HPDE6-E6E7 (cell line): ENCODE results near the gene PRKAG2.
A peak's percentile ranks its signal among the peaks of the same experiment; 100 is the strongest.
"Not testable (repeated sequence)": the region's sequence is repeated elsewhere in the genome, so short reads cannot be mapped to it uniquely, and the experiment has no call there.

Experiments used
- DNase-seq: peaks from one replicate; pipeline ENCODE4 v3.0.0; 2011; ENCODE audit warnings: missing footprints; ENCODE audit errors: extremely low spot score

The PRKAG2 gene

DNA sequence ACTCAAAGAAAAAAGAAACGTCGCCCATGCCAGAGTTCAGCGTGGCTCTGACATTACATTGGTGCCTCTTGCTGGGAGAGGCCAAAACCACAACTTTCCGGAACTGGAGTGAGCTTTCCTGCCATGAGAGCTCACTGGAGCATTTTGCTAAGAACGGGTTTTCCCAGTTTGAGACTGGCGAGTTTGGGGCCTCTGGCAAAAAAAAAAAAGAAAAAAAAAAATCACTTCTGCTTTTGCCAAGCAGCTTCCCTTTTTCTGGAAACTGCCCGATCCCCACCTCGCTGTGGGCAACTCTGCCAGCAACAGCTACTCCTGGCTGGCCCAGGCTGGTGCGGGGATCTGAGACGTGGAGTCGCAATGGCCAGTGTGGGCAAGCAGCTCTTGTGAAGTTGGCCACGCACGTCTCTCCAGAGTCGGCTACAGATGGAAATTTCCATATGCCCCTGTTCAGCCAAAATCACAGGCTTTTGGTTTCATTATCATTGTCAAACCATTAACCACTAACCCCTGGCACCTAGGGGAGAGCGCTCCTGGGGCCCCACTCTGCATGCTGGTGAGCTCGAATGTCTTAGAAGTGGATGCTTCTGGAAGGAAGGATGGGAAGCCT, 25.7 kb downstream of the PRKAG2 start:
- peak; percentile 47 for DNase-seq

DNA sequence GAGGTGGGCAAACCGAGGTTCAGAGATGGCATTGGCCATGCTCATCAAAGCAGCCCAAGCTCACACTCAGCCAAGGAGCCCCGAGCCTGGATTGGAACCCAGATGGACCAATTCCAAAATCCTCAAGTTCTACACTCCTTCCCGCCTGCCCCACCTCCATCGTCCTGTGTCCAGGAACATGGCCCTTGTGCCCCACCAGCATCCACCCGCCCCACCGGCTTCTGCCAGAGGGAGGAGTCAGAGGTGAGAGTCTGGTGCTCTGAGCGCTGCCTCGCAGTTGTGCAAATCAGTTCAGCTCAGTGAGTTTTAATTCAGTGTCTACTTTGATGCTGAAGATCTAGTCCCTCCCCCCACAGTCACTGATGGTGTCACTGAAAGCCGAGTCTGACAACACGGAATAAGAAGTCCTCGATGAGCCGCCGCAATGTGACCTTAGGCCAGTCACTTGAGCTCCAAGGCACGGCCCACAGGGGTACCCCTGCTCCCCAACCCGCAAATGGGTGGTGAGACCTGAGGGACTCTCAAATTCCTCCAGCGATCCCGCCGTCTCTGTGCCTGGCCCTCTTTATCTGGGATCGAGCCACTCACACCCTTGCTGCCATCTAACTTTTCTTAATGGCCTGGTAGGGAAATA, 26.3 kb downstream of the PRKAG2 start:
- no peak for DNase-seq

DNA sequence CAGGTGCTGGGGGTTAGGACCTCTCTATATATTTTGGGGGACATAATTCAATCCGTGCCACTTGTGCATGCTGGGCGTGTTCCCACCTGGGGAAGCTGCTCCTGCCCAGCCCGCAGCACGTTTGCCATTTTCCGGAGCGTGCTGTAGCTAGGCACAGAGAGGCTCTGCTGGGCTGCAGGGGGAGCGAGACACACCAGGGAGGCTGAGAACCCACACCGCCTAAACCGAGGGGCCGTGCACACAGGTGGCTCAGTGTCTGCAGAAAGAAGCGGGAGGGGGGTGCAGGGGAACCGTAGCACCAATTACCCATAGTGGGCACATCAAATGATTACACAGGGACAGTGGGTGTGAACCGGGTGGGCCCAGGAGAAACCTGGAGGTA, 27.0 kb downstream of the PRKAG2 start:
- DNase-seq, result no peak

DNA sequence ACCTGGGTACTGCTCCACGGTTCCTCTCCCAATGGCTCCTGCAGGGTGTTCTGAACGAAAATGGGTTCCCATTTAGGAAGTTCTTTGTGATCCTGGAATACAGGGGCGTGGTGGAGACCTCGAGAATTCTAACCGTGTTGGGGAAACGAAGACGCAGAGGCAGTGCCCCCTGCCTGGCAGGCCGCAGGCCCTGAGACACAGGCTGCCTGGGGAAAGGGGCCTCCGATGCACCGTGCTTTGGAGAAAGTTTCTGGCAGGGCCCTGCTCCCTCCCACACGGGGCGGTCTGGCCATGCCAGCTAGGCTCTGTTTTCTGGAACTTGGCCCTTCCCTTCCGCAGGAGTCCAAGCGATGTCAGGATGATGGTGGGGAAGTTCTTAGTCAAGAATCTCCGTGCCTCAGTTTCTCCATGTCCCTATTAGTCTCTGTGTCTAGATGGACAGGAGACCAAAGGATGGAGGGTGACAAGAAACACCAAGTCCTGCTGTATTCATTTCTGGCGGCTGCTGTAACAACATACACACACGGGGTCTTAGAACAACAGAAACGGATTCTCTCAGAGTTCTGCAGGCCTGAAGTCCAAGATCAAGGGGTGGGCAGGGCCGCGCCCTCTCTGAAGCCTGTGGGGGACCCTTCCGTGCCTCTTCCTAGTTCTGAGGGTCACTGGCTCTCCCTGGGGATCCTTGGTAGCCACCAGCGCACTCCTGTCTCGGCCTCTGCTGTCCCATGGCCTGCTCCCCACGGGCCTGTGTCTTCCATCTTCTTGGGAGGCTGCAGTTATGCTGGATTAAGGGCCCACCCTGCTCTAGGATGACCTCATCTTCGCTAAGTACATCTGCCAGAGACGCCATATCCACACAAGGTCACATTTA, 27.7 kb downstream of the PRKAG2 start:
- no peak for DNase-seq

DNA sequence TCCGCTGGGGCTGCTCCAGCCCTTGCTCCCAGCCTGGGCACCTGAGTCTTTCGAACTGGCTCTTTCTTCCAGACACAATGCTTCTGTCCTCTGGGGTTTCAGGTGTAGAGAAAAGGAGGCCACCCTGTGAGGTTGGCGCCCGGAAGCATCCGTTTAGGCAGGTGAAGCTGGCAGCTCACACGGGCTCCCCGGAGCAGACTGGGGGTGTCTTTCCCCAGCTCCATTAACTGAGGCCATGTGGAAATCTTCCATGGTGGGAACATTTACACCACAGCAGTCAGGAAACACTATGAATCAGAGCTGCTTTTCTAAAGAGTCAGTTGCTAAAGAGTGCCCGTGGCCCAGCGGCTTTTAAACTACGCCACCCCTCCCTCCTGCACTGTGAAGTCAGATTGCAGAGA, 29.2 kb downstream of the PRKAG2 start:
- no peak for DNase-seq

DNA sequence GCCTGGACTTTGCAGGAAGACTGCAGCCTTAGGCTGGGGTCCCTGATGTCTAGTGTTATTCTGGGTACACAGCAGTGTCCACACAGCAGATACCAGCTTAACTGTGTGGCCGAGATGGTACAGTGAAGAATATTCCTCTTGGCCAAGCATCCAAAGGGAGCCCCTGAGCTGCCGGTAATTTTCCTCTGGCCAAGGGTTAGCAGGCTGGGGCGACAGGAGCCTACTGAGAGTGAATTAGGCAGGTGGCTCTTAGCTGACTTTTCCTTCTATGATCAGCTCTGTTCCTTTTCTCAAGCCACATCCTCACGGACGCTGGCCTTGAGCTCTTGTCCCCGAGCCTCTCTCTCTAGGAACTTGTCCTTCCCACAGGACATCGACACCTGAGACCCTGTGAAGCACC, 29.8 kb downstream of the PRKAG2 start:
- DNase-seq, result no peak

DNA sequence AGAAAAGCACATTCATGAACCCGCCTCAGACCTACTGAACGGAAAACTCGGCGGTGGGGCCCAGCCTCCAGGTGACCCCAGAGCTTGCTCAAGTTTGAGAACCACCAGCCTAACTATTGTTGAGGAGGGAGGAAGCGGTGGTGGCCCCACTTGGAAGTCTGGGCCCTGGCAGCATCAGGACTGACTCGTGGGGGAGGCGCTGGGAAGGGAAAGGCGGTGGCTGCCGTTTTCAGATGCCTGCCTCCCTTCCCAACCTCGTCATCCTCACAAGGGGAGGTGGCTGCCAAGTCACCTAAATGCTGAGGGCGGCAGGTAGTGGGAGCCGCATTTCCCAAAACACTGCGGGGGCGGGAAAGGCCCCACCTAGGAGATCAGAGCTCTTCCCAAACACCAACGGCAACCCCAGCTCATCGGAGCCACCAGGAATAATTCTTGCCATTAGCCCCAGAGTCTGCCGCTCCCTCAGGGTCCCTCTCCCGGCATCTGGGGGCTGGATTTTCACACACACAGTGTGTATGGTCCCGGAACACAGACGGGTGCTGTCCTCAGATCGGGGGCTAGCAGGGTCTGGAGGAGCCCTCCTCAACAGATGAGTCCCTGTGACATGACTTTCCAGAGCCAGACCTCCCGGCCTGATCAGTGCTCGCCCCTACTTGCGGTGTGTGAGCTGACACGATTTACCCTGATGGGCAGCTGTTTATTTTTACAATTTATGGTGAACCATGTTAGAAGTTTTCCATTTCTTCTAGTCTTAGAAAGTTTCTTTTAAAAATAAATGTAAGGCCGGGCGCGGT, 31.3 kb downstream of the PRKAG2 start:
- DNase-seq, result no peak

DNA sequence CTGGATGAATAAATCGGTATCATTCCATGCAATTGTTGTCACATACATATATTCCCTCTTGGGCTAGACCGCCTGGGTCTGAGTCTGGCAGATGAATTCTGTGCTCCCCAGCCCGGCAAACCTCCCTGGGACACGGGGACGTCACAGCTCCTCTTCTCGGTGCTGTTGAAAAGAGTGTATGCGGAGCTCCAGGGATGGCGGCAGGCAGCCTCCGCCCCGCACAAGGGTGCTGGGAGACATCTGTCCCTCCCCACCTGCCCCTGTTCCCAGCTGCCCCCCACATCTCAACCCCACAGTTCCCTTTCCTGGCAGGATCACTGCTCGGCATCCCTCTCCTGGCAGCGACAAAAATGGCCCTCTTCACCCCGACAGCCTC, 32.1 kb downstream of the PRKAG2 start:
- no peak for DNase-seq

DNA sequence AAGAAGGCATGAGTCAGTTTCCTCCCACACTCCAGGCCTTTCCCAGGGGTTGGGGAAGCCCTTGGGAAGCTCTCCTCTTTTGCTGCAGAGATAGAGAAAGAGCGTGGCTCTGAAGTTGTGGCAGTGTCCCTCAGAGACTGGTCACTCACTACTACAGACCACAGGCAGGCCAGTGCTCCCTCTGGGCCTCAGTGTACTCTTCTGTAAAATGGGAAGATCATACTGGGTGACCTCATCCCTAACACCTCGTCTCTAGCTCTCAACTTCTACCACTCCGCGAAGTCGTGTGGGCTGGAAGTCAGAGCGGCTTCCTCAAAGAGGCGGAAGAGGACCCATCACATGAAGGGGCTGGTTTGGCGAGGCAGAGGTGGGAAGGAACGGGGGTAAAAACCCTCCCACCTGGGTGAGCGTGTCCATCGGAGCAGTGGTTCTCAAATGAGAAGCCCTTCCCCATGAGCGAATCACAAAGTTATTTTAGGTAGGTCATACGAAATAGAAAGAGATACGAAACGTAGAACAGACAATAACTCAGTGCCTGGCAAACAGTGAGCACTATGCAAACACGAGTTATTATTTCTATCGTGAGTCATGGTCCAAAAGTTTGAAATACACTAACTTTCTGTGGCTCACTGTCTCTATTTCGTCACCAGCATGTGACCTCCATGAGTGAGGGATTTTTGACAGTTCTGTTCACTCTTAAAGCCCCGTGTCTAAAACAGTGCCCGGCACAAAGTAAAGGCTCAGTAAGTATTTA, 32.7 kb downstream of the PRKAG2 start:
- no peak for DNase-seq

DNA sequence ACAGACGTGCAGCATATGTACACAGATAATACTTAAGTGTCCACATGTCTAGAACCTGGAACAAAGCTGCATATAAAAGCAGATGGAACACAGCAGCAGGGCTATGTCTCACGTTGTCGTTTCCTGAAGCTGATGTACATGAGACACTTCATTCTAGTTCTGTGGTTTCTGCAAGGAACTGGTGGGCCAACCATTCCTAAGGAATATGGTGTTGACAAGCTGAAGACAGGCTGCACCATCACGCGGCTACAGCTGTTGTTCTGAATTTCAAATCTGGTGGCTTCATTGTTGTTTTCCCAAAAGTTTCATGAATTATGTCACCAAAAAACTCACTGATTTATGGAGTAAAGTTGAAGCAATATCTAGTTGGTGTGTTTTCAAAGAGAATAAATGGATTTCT, 33.7 kb downstream of the PRKAG2 start:
- no peak for DNase-seq

DNA sequence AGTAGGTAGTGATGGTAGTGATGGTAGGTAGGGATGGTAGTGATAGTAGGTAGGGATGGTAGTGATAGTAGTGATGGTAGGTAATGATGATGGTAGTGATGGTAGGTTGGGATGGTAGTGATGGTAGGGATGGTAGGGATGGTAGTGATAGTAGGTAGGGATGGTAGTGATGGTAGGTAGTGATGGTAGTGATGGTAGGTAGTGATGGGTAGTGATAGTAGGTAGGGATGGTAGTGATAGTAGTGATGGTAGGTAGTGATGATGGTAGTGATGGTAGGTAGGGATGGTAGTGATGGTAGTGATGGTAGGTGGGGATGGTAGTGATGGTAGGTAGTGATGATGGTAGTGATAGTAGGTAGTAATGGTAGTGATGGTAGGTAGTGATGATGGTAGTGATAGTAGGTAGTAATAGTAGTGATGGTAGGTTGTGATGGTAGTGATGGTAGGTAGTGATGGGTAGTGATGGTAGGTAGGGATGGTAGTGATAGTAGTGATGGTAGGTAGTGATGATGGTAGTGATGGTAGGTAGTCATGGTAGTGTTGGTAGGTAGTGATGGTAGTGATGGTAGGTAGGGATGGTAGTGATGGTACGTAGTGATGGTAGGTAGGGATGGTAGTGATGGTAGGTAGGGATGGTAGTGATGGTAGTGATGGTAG, 35.4 kb downstream of the PRKAG2 start:
- not testable (repeated sequence) for DNase-seq

DNA sequence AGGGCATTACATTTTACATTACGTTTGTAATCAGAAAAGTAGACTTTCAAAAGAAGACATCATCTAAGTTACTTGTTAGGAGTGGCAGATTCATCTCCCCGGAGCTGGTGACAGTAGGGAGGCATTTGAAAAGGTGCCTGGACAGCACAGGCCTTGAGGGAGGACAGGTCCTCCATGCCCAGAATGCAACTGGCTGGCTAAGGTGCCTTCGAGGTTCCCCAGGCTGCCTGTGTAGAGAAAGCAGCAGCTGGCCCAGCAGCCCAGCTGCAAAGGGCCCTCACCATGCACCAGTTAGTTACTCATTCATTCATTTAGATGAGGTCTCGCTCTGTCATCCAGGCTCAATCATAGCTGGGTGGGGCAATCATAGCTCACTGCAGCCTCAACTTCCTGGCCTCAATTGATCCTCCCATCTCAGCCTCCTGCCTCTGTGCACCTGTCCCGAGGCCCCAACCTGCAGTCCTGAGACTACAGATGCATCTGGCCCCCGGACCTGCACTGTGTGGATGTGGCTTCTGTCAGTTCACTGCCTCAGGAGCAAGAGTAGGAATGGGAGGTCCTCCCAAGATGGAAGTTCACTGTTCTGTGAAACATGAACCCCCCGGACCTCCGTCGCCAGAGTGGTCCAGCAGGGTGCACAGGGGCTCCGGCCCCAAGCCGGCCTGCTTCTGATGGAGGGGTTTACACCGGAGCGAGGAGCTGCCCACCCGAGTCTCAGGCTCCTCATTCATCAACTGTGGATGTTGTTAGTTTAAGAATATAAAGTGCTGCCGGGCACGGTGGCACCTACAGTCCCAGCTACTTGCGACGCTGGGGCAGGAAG, 36.6 kb downstream of the PRKAG2 start:
- no peak for DNase-seq

DNA sequence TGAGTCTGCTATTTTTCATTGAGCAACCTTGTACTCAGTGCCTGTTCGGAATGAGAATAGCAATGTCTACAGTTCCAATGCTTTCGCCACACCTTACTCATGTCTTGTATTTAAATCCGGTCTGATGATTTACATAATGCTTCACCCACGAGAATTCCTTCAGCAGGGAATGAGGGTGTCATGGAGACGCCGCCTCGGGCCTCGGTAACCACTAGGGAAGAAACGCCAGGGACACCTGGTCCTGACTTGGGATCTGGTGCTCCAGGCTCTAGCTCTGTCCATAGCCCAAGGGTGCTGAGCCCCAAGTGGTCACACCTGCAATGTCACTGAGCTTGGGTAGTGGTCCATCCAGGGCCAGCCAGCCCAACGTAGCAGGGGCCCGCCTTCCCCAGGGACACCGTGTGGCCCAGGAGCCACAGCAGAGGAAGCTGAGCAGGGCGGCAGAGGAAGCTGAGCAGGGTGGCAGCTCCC, 37.4 kb downstream of the PRKAG2 start:
- DNase-seq, result no peak

DNA sequence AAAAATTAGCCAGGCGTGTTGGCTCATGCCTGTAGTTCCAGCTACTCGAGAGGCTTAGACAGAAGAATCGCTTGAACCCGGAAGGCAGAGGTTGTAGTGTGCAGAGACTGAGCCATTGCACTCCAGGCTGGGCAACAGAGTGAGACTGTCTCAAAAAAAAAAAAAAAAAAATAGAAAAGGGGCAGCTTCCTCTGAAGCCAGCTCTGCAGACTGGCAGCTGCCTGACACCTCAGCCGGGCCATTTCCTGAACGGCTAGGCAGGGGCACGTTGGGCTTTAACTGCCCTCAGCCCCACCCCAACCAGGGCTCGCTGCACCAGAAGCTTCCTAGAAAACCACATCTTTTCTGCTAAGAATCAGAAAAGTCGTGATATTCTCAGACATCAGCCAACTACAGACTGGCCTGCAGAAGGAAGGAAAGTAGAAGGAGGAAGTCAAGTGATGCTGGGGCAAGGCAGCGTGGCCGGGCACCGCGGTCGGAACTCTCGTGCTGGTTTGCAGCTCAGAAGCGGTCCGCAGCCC, 38.0 kb downstream of the PRKAG2 start:
- DNase-seq, result peak; percentile 27

DNA sequence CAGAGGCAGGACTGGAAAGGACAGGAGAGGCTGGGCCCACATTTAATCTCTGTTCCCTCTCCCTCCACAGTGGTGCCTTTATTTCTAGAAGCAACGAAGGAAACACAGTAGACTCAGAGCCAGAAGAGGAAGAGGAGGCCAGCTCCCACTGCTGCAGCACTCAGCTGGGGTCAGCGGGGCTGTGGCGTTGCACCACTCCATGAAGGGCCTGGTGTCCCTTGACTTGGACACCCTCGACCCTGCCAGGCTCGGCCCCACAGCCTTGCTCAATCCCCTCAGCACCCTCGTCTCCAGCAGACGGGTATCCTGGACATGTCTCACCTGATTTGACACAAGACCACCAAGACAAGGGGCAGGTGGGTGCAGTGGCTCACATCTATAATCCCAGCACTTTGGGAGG, 38.8 kb downstream of the PRKAG2 start:
- no peak for DNase-seq

DNA sequence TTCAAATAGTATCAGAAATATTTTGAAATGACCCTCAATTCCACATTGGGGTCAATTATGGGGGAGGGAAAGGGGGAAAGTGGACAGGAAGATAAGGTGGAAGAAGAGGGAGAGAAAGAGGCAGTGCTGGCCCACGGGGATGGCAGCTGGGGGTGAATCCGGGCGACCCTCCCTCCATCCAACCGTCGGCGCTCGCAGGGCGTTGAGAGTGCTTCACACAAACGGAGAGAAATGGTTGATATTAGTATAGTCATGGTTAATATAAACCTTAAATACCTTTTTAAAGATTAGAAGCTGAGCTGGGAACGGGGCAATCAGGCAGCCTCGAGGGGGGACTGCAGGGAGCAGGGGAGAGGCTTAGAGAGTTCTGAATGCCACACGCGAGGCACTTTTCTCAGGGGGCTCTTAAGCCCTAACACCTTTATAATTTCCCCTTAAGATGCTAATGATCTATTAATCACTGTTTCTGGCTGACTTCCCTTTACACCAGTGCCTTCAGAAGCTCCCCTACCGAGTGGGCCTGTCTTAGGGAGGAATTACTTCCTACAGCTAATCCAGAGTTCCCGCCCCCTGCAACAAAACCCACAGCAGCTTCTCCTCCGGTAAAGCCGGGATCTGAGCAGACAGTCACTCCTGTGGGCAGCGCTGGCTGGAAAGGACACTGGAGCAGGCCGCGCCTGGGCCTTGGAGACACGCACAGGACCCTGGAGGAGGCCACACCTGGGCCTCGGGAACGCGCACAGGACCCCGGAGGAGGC, 39.5 kb downstream of the PRKAG2 start:
- DNase-seq, result no peak

DNA sequence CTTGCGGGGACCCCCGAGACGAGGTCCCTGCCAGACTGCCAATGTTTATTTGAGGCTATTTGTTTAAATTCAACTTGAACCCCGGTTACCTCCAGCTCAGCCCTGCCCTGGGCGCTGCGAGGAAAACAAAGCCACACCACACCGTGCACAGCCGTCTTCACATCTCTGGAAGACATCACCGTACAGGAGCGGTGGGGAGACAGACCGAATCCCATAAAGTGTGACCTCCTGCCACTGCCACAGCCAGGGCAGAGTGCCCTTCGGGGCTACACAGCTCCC, 40.0 kb downstream of the PRKAG2 start:
- no peak for DNase-seq

DNA sequence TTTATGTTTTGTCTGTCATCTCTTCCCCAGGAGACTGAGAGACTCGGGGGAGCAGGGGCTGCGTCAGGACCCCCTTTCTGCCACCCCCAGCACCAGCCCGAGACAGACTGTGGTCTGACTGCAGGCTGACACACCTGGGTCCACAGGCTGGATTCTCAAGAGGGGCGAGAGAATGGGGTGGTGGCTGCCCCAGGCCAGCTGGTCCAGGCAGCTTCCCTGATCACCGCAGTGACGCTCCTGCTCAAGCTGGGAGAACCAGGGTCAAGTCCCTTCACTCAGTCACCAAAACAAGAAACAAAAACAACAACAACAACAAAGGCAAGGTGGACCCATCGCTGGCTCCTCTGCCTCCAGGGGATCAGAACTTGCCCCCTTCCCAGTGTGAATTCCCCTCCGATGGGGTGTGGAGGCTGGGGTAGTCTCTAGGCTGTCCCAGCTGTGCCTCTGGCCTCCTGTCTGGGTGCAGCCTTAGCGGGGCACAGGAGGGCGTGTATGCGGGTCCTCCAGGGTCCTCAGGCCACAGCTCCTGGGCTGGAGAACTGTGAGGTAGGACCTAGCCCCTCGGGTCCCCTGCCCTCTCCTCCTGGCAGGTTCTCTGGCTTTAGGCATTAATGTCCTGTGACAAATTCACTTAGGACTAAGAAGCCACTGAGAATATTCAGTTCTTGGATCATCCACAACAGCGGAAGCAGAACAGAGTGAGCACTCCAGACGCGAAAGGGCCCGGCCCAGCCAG, 40.6 kb downstream of the PRKAG2 start:
- DNase-seq, result no peak

DNA sequence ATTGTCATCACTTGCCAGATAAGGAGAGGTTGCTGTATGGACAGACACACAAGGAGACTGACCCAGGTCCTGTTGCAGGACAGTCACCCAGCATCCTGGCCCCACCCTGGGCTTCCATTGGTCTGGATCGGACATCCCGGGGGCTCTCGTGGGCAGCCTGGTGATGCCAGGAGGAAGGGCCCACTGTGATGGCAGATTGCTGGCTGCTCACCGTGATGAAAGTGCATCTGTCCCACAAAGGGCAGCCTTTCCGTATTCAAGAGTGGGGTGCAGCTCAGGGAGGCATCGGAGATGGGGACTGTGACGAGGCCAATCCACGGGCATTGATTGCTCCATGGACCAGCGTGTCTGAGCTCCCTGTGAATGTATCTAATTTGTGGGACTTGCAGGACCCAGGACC, 41.3 kb downstream of the PRKAG2 start:
- DNase-seq, result no peak
